ENCODE results near the gene MTCL1. TPM values are rescaled to one million over a fixed set of nuclear protein-coding genes. Genes with fewer than 3 reads are reported as not detected.

The MTCL1 gene
- total RNA-seq, 1 donor from 2014 or later, result 0.50 TPM

DNA sequence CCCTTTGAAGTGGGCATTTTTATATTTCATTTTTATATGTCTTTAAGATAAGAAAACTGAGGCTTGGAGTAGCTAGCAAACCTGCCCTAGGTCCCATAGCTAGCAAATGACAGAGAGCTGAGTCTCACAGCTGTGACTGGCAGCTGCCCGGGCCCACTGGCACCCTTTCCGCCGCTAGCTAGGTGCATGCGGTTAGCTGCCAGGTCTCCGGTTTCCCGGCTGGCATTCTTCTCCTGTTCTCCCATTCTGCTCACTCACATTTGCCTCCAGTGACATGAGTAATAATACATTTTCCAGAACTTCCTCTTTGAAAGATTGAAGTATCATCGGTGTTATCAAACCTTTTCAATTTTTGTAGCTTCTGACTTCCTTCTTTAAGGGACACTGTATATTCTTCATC is 38.7 kb downstream of the MTCL1 start:
- peaks cover 2% of the 10 kb centered on the region for H3K27me3 Mint-ChIP-seq (ENCODE audit: low read depth)
- peaks cover 24% of the 10 kb centered on the region for H3K9me3 Mint-ChIP-seq
- no peak overlapping the region for H3K27ac Mint-ChIP-seq
- intact Hi-C loops (cut with micrococcal nuclease), result no loop called here
- H3K4me3 Mint-ChIP-seq (ENCODE audit: low read depth), result no peak overlapping the region
- H3K4me1 Mint-ChIP-seq (ENCODE audit: low read depth), result peaks cover 21% of the 10 kb centered on the region
- peaks cover 7% of the 10 kb centered on the region for H3K36me3 Mint-ChIP-seq (ENCODE audit: low read depth)
- no peak for DNase-seq (ENCODE audit: low spot score)

DNA sequence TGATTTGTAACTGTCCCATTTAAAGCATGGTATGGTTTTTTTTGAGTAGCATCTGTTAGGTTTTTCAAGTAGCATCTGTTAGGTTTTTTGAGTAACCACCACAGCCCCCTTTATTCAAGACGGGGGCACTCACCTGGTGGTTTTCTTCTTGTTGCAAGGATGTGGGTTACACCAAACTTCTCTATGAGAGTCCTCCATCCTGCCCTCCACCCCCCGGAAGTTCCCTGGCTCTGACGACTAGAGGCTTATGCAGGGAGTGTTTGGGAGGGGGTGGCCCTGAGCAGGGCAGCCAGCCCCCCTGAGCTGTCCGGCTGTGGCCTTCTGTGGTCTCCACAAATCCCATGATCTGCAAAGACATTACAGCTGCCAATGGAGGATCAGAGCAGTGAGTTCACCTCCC is 39.3 kb downstream of the MTCL1 start:
- Mint-ChIP-seq H3K27me3 (ENCODE audit: low read depth) (peaks cover 2% of the 10 kb centered on the region), H3K36me3 (ENCODE audit: low read depth) (peaks cover 7% of the 10 kb centered on the region), H3K4me1 (ENCODE audit: low read depth) (peaks cover 25% of the 10 kb centered on the region), H3K4me3 (ENCODE audit: low read depth) (no peak overlapping the region), H3K9me3 (peaks cover 24% of the 10 kb centered on the region), H3K27ac (no peak overlapping the region)
- DNase-seq (ENCODE audit: low spot score), result peak; percentile 11
- intact Hi-C loops (cut with micrococcal nuclease), result no loop called here

DNA sequence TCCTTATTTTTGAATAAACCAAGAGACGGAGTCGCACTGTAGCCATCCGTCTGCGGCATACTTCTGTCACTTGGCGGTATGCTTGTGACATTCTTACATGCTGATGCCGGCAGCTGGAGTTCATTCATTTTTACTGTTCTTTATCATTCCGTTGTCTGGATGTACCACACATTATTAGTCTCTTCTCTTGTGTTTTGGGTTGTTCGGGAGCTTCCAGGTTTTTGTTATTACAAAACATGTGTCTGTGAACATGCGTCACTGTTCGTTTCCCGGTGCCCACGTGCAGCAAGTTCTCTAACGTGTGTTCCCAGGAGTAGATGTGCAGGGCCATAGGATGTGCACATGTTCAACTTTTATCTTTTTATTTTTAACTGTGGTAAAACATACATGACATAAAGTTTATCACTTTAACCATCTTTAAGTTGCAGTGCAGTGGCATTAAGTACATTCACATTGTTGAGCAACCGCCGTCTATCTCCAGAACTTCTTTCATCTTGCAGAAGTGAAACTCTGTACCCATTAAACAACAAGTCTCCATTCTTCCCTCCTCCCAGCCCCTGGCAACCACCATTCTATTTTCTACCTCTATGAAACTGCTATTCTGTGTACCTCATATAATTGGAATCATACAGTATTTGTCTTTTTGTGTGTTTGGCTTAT is 40.1 kb downstream of the MTCL1 start:
- peaks cover 24% of the 10 kb centered on the region for H3K9me3 Mint-ChIP-seq
- intact Hi-C loops (cut with micrococcal nuclease), result no loop called here
- no peak overlapping the region for H3K4me3 Mint-ChIP-seq (ENCODE audit: low read depth)
- H3K4me1 Mint-ChIP-seq (ENCODE audit: low read depth), result peaks cover 25% of the 10 kb centered on the region
- H3K27me3 Mint-ChIP-seq (ENCODE audit: low read depth), result peaks cover 2% of the 10 kb centered on the region
- DNase-seq (ENCODE audit: low spot score), result no peak
- H3K27ac Mint-ChIP-seq, result no peak overlapping the region
- peaks cover 7% of the 10 kb centered on the region for H3K36me3 Mint-ChIP-seq (ENCODE audit: low read depth)

DNA sequence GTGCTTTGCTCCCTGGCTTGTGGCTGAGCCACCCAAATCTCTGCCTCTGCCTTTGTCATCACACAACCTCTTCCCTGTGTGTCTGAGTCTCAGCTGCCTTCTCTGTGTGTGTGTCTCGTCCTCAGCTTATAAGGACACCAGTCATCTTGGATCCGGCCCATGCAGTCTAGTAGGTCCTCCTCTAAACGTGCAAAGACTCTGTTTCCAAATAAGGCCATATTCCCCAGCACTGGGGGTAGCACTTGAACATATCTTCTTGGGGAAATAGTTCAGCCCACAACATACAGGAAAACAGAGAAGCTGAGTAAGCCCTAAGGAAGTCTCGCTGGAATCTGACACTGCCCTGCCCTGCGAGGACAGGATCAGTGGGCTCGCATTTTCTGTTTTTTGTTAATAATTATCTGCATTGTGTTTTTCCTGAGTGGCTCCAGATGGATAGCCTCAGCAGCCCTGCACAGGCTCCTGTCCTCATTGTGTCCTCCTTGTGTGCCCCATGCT is 42.1 kb downstream of the MTCL1 start:
- Mint-ChIP-seq H3K36me3 (ENCODE audit: low read depth) (peaks cover 3% of the 10 kb centered on the region), H3K27me3 (ENCODE audit: low read depth) (peaks cover 6% of the 10 kb centered on the region), H3K4me3 (ENCODE audit: low read depth) (no peak overlapping the region), H3K27ac (no peak overlapping the region), H3K4me1 (ENCODE audit: low read depth) (peaks cover 25% of the 10 kb centered on the region), H3K9me3 (peaks cover 8% of the 10 kb centered on the region)
- DNase-seq (ENCODE audit: low spot score), result no peak
- intact Hi-C loops (cut with micrococcal nuclease), result no loop called here

DNA sequence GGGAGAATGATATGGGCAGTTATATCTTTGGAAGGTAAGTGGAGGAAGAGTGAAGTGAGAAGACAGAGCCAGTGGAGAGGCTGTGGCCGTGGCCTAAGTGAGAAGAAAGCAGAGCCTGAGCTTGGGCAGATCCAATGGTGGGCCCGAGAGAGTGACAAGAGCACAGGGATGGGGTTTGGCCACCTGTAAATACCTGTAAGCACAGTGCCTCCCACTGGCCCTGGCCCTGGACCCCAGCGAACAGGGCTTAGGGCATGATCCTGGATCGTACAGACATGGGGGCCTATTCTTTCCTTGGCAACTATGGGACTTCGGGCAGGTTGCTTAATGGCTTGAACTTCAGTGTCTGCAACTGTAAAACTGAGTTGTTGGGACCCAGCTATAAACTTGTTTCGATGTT is 44.1 kb downstream of the MTCL1 start:
- Mint-ChIP-seq H3K36me3 (ENCODE audit: low read depth) (no peaks in the 10 kb centered on the region), H3K27me3 (ENCODE audit: low read depth) (peaks cover 4% of the 10 kb centered on the region), H3K9me3 (no peaks in the 10 kb centered on the region), H3K4me3 (ENCODE audit: low read depth) (no peak overlapping the region), H3K4me1 (ENCODE audit: low read depth) (peaks cover 17% of the 10 kb centered on the region), H3K27ac (no peak overlapping the region)
- intact Hi-C loops (cut with micrococcal nuclease), result no loop called here
- DNase-seq (ENCODE audit: low spot score), result no peak

DNA sequence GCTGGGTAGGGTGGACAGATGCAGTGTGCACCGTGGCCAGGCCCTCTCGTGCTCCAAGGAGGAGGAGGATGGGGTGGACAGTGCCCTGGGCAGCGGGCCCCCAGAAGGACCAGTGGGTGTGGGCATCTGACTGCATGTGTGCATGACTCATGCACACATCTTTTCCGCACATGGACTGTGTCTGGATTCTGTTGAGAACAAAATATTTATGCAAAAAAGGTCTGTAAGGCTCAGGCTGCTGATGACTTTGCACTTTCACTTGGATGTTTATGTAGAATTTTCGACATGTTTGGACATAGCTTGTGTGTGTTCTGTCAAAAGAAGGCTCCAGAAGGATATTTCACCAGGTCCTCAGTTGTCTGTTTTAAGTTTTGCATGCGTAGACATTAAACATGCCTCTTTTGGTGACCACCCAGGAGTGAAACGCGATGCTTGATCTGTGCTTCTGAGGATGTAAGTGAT is 45.6 kb downstream of the MTCL1 start:
- no peak overlapping the region for H3K4me3 Mint-ChIP-seq (ENCODE audit: low read depth)
- peaks cover 18% of the 10 kb centered on the region for H3K4me1 Mint-ChIP-seq (ENCODE audit: low read depth)
- no peaks in the 10 kb centered on the region for H3K36me3 Mint-ChIP-seq (ENCODE audit: low read depth)
- H3K27ac Mint-ChIP-seq, result no peak overlapping the region
- intact Hi-C loops (cut with micrococcal nuclease), result no loop called here
- H3K27me3 Mint-ChIP-seq (ENCODE audit: low read depth), result peaks cover 4% of the 10 kb centered on the region
- no peaks in the 10 kb centered on the region for H3K9me3 Mint-ChIP-seq
- no peak for DNase-seq (ENCODE audit: low spot score)

DNA sequence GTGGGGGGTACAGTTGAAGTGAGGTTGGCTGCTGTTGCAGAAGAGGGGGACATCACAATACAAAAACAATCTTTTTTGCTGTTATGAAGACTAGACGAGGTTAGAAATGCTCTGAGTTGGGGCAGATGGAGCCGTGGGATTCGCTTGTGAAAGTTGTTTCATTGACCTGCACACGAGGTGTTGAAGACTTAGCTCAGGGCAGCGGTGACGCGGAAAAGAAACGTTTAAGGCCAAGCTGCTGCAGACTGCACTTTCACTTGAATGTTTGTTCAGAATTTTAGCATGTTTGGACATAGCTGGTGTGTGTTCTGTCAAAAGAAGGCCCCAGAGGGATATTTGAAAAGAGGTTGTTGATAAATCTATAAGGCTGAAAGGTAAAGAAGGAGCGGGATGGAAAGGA is 46.3 kb downstream of the MTCL1 start:
- intact Hi-C loops (cut with micrococcal nuclease), result no loop called here
- no peaks in the 10 kb centered on the region for H3K36me3 Mint-ChIP-seq (ENCODE audit: low read depth)
- H3K4me3 Mint-ChIP-seq (ENCODE audit: low read depth), result no peak overlapping the region
- no peak overlapping the region for H3K27ac Mint-ChIP-seq
- no peaks in the 10 kb centered on the region for H3K9me3 Mint-ChIP-seq
- H3K27me3 Mint-ChIP-seq (ENCODE audit: low read depth), result peaks cover 4% of the 10 kb centered on the region
- no peak for DNase-seq (ENCODE audit: low spot score)
- peaks cover 20% of the 10 kb centered on the region for H3K4me1 Mint-ChIP-seq (ENCODE audit: low read depth)

DNA sequence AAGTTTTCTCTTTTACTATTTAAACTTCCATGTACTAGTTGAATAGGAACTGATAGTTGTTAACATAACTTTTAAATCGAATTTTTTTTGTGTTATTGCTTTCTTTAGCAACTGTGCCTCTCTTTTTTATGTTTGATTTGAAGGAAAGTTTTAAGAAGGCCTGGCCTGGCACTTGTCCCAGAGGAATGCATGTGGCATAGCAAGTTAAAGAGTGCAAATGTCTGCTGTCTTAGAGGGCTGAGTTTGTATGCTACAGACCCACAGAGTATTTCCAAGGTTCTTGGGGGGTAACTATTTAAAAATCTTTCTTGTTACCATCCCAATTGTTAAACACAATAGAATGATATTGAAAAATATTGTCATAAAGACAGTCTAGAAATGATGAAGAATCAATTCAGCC is 47.0 kb downstream of the MTCL1 start:
- Mint-ChIP-seq H3K9me3 (no peaks in the 10 kb centered on the region), H3K4me3 (ENCODE audit: low read depth) (no peak overlapping the region), H3K27ac (no peak overlapping the region), H3K4me1 (ENCODE audit: low read depth) (peaks cover 20% of the 10 kb centered on the region), H3K36me3 (ENCODE audit: low read depth) (no peaks in the 10 kb centered on the region), H3K27me3 (ENCODE audit: low read depth) (peaks cover 4% of the 10 kb centered on the region)
- DNase-seq (ENCODE audit: low spot score), result no peak
- intact Hi-C loops (cut with micrococcal nuclease), result no loop called here

DNA sequence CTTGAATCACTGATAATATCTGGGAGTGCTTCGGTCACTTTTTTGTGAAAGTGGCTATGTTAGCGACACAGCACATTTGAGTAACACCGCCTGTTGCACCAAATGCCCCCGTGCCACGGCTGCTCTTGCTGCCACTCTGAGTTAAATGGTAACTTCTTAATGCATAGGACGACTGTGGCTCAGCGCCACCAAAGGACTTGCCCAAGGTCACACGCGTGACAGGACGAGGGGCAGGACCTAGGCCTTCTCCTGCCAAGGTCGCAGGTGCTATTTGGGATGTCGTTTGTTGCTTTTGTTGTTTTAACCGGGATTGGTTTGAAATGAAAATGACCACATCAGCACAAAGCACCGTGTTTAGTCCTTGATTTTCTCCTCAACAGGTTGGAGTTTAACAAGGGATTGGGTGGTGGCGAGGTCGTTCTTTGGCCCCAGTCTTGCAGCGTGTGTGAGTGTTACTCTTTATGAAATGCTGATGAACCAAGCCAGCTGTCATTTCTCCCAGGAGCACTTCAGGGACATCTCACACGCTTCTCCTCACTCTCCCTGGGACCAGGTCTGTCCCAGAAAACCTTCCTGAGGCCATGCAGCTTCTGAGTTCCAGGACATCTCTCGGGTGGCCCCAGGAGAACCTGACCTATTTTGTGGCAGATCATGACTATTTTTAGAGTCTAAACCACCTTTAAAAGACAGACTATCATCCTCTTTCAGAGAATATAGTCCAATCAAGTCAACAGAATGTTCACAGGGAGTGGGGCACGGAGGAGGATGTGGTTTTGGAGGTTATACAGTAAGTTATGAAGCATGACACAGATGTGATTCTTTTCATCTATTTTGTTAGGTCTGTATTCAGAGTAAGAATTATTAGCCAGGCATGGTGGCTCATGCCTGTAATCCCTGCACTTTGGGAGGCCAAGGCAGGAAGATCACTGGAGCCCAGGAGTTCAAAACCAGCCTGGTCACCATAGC is 49.9 kb downstream of the MTCL1 start:
- no peaks in the 10 kb centered on the region for H3K9me3 Mint-ChIP-seq
- H3K4me1 Mint-ChIP-seq (ENCODE audit: low read depth), result peaks cover 16% of the 10 kb centered on the region
- peaks cover 7% of the 10 kb centered on the region for H3K27me3 Mint-ChIP-seq (ENCODE audit: low read depth)
- no peak overlapping the region for H3K4me3 Mint-ChIP-seq (ENCODE audit: low read depth)
- DNase-seq (ENCODE audit: low spot score), result peak; percentile 37
- intact Hi-C loops (cut with micrococcal nuclease), result no loop called here
- no peaks in the 10 kb centered on the region for H3K36me3 Mint-ChIP-seq (ENCODE audit: low read depth)
- no peak overlapping the region for H3K27ac Mint-ChIP-seq

DNA sequence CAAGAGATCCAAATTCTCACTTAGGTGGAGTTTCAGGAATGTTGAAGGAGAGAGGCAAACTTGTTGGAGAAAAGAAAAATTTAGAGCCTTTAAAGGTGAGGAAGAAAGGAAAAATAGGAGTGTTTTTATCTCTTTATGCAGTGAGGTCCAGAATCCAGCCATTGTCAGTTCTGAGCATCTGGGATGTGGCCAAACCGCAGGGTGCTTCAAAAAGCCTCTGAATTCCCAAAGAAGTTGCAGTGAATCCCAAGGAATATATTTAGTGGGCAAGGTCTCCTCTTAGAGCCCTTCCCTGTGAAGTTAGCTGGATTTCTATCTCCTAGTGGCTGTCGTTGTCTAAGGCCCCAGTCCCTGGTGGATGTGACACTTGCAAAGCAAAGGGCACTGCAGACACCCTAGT is 51.2 kb downstream of the MTCL1 start:
- intact Hi-C loops (cut with micrococcal nuclease), result no loop called here
- no peak overlapping the region for H3K4me3 Mint-ChIP-seq (ENCODE audit: low read depth)
- DNase-seq (ENCODE audit: low spot score), result no peak

DNA sequence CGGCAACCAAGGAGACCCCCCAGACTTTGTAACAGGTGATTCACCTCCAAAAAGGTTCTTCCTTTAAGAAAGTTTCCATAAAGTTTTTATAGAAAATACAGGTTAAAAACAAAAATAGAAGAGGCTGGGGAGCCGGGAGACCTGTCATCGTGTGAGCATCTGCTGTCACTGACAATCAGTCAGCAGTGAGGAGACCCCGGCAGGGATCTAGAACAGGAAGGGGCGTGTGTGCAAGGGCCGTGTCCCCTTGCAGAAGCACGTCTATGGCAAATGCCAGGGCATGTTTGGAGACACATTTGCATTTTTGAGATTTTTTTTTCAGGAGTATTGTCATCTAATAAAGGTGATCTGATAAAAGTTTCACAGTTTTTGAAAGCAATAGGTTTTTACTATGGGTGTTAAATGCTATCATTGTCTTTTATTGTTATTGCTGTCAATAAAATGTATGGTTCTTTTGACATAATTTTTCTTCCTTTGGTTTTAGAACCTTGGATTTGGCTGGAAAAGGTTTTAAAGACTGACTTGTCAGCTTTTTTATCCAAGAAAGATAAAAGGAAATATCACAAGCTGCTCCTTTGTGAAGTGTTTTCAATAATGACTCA is 52.1 kb downstream of the MTCL1 start:
- Mint-ChIP-seq H3K27ac (no peak overlapping the region), H3K36me3 (ENCODE audit: low read depth) (no peaks in the 10 kb centered on the region), H3K27me3 (ENCODE audit: low read depth) (peaks cover 6% of the 10 kb centered on the region), H3K4me3 (ENCODE audit: low read depth) (no peak overlapping the region), H3K4me1 (ENCODE audit: low read depth) (peaks cover 16% of the 10 kb centered on the region), H3K9me3 (peaks cover 11% of the 10 kb centered on the region)
- DNase-seq (ENCODE audit: low spot score), result no peak
- intact Hi-C loops (cut with micrococcal nuclease), result no loop called here

More for the DNA sequence above, 51.2 kb downstream of the MTCL1 start:
- peaks cover 16% of the 10 kb centered on the region for H3K4me1 Mint-ChIP-seq (ENCODE audit: low read depth)
- H3K36me3 Mint-ChIP-seq (ENCODE audit: low read depth), result no peaks in the 10 kb centered on the region
- no peak overlapping the region for H3K27ac Mint-ChIP-seq
- H3K9me3 Mint-ChIP-seq, result peaks cover 5% of the 10 kb centered on the region
- peaks cover 8% of the 10 kb centered on the region for H3K27me3 Mint-ChIP-seq (ENCODE audit: low read depth)

DNA sequence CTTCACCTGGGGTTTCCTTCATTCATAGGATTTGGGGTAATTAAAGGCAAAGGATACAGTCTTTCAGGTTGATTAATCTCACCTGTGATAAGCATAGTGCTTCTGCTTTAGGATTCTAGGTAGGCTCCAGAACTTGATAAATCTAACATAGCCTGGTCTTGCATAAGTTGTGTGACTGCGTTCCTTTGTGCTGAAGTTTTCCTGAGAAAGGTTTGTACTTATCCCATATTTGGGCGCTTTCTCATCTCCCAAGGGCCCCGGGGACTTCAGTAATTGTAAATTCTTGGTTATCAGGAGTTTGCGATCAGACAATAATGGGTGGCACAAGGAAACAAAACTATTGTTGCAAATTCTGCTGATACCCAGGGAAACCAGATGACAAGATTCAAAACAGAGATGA is 53.1 kb downstream of the MTCL1 start:
- peaks cover 16% of the 10 kb centered on the region for H3K4me1 Mint-ChIP-seq (ENCODE audit: low read depth)
- H3K27me3 Mint-ChIP-seq (ENCODE audit: low read depth), result peaks cover 6% of the 10 kb centered on the region
- no peak overlapping the region for H3K4me3 Mint-ChIP-seq (ENCODE audit: low read depth)
- H3K9me3 Mint-ChIP-seq, result peaks cover 12% of the 10 kb centered on the region
- no peaks in the 10 kb centered on the region for H3K36me3 Mint-ChIP-seq (ENCODE audit: low read depth)
- no peak overlapping the region for H3K27ac Mint-ChIP-seq
- intact Hi-C loops (cut with micrococcal nuclease), result no loop called here
- DNase-seq (ENCODE audit: low spot score), result no peak
